ENCODE data around the gene FOXRED1.

The FOXRED1 gene

GRCh38 chr11:126277780-126278179 lies 8.8 kb downstream of the FOXRED1 start:
- DNase-seq, result no peak

GRCh38 chr11:126279191-126279590 lies 10.2 kb downstream of the FOXRED1 start:
- DNase-seq, result no peak

GRCh38 chr11:126280595-126280994 lies 11.6 kb downstream of the FOXRED1 start:
- DNase-seq, result peak; percentile 20 to 44 (median 41)

GRCh38 chr11:126281245-126281644 lies 12.3 kb downstream of the FOXRED1 start:
- DNase-seq, result no peak

GRCh38 chr11:126281666-126282175 lies 12.8 kb downstream of the FOXRED1 start:
- DNase-seq, result no peak

- peak; percentile 62 to 74 (median 65) for DNase-seq
These were observed 13.4 kb downstream of the FOXRED1 start for GRCh38 chr11:126282361-126282735.

- peak; percentile 64 to 81 (median 65) for DNase-seq
These were observed 14.0 kb downstream of the FOXRED1 start, which contains the start of gene TIRAP for GRCh38 chr11:126282736-126283591. Gene TIRAP (plus strand): TSS chr11:126283093. CDS start chr11:126290895, 7,802 bp downstream.

- peak; percentile 90 to 96 (median 91) for DNase-seq
These were observed 15.9 kb downstream of the FOXRED1 start for GRCh38 chr11:126284829-126285228.

GRCh38 chr11:126288237-126288636 lies 19.3 kb downstream of the FOXRED1 start:
- no peak for DNase-seq

- no peak for DNase-seq
These were observed 21.9 kb downstream of the FOXRED1 start for GRCh38 chr11:126290887-126291286.

- DNase-seq, result peak; percentile 80 to 88 (median 85)
These were observed 24.8 kb downstream of the FOXRED1 start for GRCh38 chr11:126293726-126294125.

- DNase-seq, result no peak
These were observed 28.1 kb downstream of the FOXRED1 start for GRCh38 chr11:126297004-126297403.

GRCh38 chr11:126303623-126304456 lies 34.9 kb downstream of the FOXRED1 start, which contains the start of gene DCPS:
Gene DCPS (plus strand): TSS chr11:126304060. CDS start chr11:126304081, 21 bp downstream.
- DNase-seq, result peak; percentile 91 to 96 (median 93)

GRCh38 chr11:126304457-126305075 lies 35.6 kb downstream of the FOXRED1 start:
- DNase-seq, result peak in 1 of 3 donors; percentile 17

- DNase-seq, result no peak
These were observed 36.7 kb downstream of the FOXRED1 start for GRCh38 chr11:126305699-126306098.

- DNase-seq, result peak; percentile 49 to 63 (median 58)
These were observed 38.8 kb downstream of the FOXRED1 start for GRCh38 chr11:126307706-126308105.

- no peak for DNase-seq
These were observed 39.3 kb downstream of the FOXRED1 start for GRCh38 chr11:126308271-126308671.

GRCh38 chr11:126308771-126309170 lies 39.8 kb downstream of the FOXRED1 start:
- DNase-seq, result peak in 1 of 3 donors; percentile 3

GRCh38 chr11:126310200-126310991 lies 41.4 kb downstream of the FOXRED1 start:
- peak; percentile 81 to 87 (median 85) for DNase-seq

- DNase-seq, result peak in 1 of 3 donors; percentile 18
These were observed 42.0 kb downstream of the FOXRED1 start for GRCh38 chr11:126310992-126311310.

- DNase-seq, result peak; percentile 51 to 70 (median 57)
These were observed 42.7 kb downstream of the FOXRED1 start for GRCh38 chr11:126311401-126312291.

All from suppressor macrophage treated with lipopolysaccharide for 1 hour (primary cell).